Measurements from ENCODE around the gene TAOK3.
"Not testable (repeated sequence)": the region's sequence is repeated elsewhere in the genome, so short reads cannot be mapped to it uniquely, and the experiment has no call there.

TAOK3 gene

GRCh38 chr12:118299791-118300460 is 72.8 kb downstream of the TAOK3 start:
- DNase-seq (ENCODE audit: low read depth in 2 of 2), result no peak

DNA sequence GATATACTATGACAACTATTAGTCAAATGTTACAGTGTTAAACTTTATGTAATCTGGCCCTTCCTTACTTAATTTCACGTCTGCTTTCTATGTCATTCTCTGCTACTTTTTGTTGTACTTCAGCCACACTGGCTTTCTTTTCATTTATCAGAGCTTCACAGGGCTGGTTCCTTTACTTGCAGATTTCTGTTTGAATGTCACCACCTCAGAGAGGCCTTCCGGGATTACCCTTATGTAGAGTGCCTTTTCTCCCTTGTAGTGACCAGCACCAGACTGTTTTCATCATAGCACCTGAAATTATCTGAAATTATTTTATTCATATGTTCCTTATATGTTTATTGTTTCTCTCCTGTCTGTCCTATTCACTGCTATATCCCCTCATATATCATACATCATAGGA is 75.4 kb downstream of the TAOK3 start:
- DNase-seq (ENCODE audit: low read depth in 2 of 2), result no peak

- no peak for DNase-seq (ENCODE audit: low read depth in 2 of 2)
Observed at GRCh38 chr12:118292836-118293235, 79.9 kb downstream of the TAOK3 start.

DNA sequence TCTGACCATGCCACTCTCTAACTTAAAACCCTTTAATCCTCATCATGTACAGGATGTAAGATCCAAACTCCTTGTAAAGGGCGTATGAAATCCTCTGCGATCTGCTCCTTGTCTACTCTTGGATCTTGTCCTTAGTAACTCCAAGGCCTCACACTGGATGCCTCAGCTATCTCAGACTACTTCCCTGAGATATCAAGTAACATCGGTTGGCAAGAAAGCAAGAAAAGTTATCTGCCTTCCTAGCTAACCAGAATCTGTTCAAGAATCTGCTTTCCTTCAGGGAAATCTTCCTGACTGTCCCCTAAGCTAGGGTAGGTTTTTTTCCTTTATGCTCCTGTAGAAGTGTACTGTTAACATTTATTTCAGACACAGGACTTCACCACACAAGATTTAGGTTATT is 82.6 kb downstream of the TAOK3 start:
- DNase-seq (ENCODE audit: low read depth in 2 of 2), result no peak

- DNase-seq (ENCODE audit: low read depth in 2 of 2), result no peak
Observed at GRCh38 chr12:118288174-118288573, 84.5 kb downstream of the TAOK3 start.

GRCh38 chr12:118287728-118288127 is 85.0 kb downstream of the TAOK3 start:
- DNase-seq (ENCODE audit: low read depth in 2 of 2), result no peak

DNA sequence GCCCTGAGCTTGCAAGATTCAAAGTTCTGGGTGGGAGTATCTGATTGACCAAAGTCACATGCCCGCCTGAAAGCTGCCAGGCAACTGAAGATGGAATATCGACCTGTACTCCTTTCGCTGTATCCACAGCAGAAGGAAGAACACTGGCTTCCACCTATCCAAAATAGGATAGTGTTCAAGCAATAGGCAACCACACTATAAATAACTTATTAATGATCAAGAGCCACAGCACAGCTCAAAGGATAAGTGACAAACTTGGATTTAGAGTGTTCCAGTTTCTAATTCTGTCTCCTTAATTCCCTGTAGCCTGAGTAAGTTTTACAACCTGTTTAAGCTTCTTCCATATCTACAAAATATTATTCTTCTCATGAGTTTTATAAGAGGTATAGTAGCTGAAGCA is 89.9 kb downstream of the TAOK3 start:
- no peak for DNase-seq (ENCODE audit: low read depth in 2 of 2)

- not testable (repeated sequence) for DNase-seq (ENCODE audit: low read depth in 2 of 2)
Observed at GRCh38 chr12:118278288-118278687, 94.4 kb downstream of the TAOK3 start.

- no peak for DNase-seq (ENCODE audit: low read depth in 2 of 2)
Observed at GRCh38 chr12:118274066-118274465, 98.6 kb downstream of the TAOK3 start.

- no peak for DNase-seq (ENCODE audit: low read depth in 2 of 2)
Observed at GRCh38 chr12:118271770-118272417, 100.8 kb downstream of the TAOK3 start.

GRCh38 chr12:118271183-118271582 is 101.5 kb downstream of the TAOK3 start:
- DNase-seq (ENCODE audit: low read depth in 2 of 2), result no peak

- DNase-seq (ENCODE audit: low read depth in 2 of 2), result no peak
Observed at GRCh38 chr12:118269806-118270205, 102.9 kb downstream of the TAOK3 start.

DNA sequence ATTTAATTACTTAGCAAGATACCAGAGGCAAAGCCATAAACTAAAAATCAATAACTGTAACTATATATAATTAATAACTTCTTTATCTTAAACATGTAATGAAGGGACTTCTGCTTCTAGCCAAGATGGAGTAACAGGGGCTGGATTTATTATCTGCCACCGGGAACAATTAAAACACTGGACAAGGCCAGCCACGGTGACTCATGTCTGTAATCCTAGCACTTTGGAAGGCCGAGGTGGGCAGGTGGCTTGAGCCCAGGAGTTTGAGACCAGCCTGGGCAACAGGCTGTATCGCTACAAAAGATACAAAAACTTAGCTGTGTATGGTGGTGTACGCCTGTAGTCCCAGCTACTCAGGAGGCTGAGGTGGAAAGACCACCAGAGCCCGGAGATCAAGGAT is 113.6 kb downstream of the TAOK3 start:
- no peak for DNase-seq (ENCODE audit: low read depth in 2 of 2)

DNA sequence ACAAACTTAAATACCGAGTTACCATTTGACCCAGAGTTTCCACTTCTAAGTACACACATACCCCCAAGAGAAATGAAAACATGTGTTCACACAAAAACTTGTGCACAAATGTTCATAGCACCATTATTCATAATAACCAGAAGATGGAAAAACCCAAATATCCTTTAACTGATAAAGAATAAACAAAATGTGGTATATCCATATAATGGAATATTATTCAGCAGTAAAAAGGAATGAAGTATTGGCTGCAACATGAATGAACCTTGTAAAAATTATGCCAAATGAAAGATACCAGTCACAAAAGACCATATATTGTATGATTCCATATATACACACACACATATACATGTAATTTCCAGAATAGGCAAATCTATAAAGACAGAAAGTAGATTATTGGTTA is 116.4 kb downstream of the TAOK3 start:
- DNase-seq (ENCODE audit: low read depth in 2 of 2), result no peak

- no peak for DNase-seq (ENCODE audit: low read depth in 2 of 2)
Observed at GRCh38 chr12:118249547-118249946, 123.2 kb downstream of the TAOK3 start.

DNA sequence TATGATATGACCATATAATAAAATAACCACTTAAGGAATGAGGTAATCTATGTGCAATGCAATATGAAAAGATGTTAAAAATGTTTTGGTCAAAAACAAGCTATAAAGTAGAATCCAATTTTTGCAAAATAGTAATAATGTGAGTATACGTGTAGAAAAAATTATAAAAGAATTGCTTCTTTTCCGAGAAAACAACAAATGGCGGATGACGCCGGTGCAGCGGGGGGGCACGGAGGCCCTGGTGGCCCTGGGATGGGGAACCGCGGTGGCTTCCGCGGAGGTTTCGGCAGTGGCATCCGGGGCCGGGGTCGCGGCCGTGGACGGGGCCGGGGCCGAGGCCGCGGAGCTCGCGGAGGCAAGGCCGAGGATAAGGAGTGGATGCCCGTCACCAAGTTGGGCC is 126.8 kb downstream of the TAOK3 start:
- DNase-seq (ENCODE audit: low read depth in 2 of 2), result not testable (repeated sequence)

DNA sequence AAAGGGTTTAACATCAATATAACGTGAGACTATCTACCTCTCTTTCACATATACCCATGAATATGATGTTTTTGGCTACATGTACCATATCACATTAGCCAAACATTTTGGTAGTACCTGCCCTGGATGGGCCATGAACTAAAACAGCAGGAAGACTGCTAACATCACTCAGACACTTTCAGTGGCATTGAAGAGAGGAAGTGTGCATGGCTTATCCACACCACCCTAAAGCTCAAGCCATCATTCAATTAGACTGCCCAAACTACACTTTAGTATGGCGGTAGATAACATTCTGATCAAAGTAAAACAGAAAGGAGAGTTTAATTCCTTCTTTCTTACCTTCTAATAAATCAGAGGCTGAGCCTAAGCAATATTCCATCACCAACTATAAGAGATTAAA is 133.8 kb downstream of the TAOK3 start:
- no peak for DNase-seq (ENCODE audit: low read depth in 2 of 2)

- peak in 1 of 2 experiments; percentile 6 for DNase-seq (ENCODE audit: low read depth in 2 of 2)
Observed at GRCh38 chr12:118237908-118238307, 134.8 kb downstream of the TAOK3 start.

DNA sequence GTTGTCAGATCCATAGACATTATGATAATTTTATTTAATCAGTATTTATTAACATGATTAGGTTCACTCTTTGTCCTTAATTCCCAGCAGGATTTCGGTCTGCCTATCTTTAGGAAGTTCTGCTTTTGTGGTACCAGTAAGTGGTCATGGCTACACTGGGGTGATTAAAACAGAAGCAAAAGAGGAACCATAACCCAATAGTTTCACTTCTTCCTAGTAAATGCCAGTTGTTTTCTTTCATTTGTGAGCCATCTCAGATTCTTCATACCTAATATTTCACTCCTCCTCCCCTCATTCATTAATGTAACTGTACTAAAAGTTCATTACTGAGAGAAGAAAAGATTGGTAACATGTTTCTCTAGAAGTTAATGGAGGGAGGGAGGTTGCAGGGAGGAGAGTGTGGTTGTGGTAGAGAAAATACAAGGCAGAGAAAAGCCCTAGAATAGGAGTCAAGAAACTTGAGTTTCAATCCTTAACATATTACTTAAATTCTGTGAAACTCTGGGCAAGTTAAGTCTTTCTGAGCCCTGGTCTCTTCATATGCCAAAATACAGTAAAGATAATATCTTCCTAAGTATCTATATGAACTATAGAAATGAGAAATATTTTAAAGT is 135.5 kb downstream of the TAOK3 start:
- no peak for DNase-seq (ENCODE audit: low read depth in 2 of 2)

GRCh38 chr12:118220702-118221101 is 152.0 kb downstream of the TAOK3 start:
- no peak for DNase-seq (ENCODE audit: low read depth in 2 of 2)

DNA sequence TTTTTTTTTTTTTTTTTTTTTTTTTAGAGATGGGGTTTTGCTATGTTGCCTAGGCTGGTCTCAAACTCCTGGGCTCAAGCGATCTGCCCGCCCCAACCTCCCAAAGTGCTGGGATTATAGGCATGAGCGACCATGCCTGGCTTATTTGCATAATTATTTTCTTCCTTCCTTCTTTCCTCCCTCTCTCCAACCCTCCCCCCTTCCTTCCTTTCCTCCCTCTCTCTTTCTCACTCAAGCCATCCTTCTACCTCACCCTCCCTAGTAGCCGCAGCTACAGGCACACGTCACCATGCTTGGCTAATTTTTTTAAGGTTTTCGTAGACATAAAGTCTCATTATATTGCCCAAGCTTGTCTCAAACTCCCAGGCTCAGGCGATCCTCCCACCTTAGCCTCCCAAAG is 152.9 kb downstream of the TAOK3 start:
- DNase-seq (ENCODE audit: low read depth in 2 of 2), result no peak

GRCh38 chr12:118219106-118219505 is 153.6 kb downstream of the TAOK3 start:
- no peak for DNase-seq (ENCODE audit: low read depth in 2 of 2)

GRCh38 chr12:118213452-118213851 is 159.3 kb downstream of the TAOK3 start:
- no peak for DNase-seq (ENCODE audit: low read depth in 2 of 2)

Measured in fibroblast of skin of left quadriceps (primary cell).